ENCODE data around the gene WDR82.

DNA sequence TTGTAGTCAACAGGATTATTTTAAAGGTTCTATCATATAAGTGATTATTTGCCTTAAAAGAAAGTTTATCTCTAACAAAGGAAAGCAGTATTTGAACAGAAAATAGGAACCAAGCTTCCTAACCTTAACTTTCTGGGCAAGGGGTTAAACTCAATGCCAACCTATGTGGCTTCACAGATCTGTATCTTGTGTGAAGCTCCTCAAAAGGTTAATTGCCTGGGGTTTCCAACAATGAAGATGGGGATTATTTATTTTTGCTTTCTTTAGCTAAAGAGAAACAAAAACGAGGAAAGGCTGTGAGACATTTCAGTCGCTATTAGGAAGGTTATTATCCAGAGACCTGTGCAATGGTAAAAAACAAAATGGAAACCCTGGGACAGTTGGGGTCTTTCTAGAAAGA is 1.1 kb upstream of the WDR82 start:
- TF ChIP-seq GATA3 (IDR thresholded peaks at IDR 0.05; ENCODE audit: low read depth, low read length) (no peak), GATA2 (IDR thresholded peaks at IDR 0.05; ENCODE audit: low read depth, low read length) (no peak; the same call in 1 of the 2 replicates)

Measured in SH-SY5Y (cell line).